Aorta (tissue), 5 donors: Measurements from ENCODE around the gene NEK6. TPM values are rescaled to one million over a fixed set of nuclear protein-coding genes. Genes with fewer than 3 reads are reported as not detected.
A peak's percentile ranks its signal among the peaks of the same experiment; 100 is the strongest.

Experiments
- ATAC-seq: fragments of 200-7000 bp; cut with Tn5 transposase; one replicate; pipeline ENCODE4 v1.9.1; 2022; ENCODE audit warnings: moderate library complexity; ENCODE audit not compliant: low FRiP score
- DNase-seq, 2 donors: peaks; one replicate each; pipeline ENCODE4 v3.0.0-alpha.2; 2020
- H3K27ac ChIP-seq, 2 donors: one replicate each; pipeline ENCODE4 v1.5.1; 2013; ENCODE audit warnings: low read length in 2 of 2, mild to moderate bottlenecking in 2 of 2, moderate library complexity in 2 of 2, control low read depth in 1 of 2, inconsistent platforms in 1 of 2, low read depth in 1 of 2
- H3K27me3 ChIP-seq, 2 donors: one replicate each; pipeline ENCODE4 v1.6.1; 2013; ENCODE audit warnings: control low read depth in 1 of 2, low read length in 1 of 2, mild to moderate bottlenecking in 1 of 2, moderate library complexity in 1 of 2; ENCODE audit not compliant: insufficient read depth in 2 of 2, control insufficient read depth in 1 of 2
- H3K36me3 ChIP-seq, 2 donors: one replicate each; pipeline ENCODE4 v1.6.1; 2013; ENCODE audit warnings: control low read depth in 1 of 2, low read length in 1 of 2, mild to moderate bottlenecking in 1 of 2; ENCODE audit not compliant: insufficient read depth in 2 of 2, control insufficient read depth in 1 of 2
- H3K4me1 ChIP-seq, 2 donors: one replicate each; pipeline ENCODE4 v1.6.1; 2013; ENCODE audit warnings: low read length in 2 of 2, control low read depth in 1 of 2, mild to moderate bottlenecking in 1 of 2, moderate library complexity in 1 of 2; ENCODE audit not compliant: insufficient read depth in 2 of 2, control insufficient read depth in 1 of 2
- H3K4me3 ChIP-seq, 2 donors: one replicate each; pipeline ENCODE4 v1.5.1; 2013; ENCODE audit warnings: low read length in 2 of 2, control low read depth in 1 of 2, mild to moderate bottlenecking in 1 of 2
- H3K9me3 ChIP-seq: one replicate; pipeline ENCODE4 v1.6.1; 2013; ENCODE audit warnings: mild to moderate bottlenecking, low read length; ENCODE audit not compliant: control insufficient read depth
- WGBS, 2 donors: extraction: QIAGEN DNeasy Blood & Tissue Kit; methylation state at CpG; one replicate each; pipeline ENCODE4 v1.1.7; 2013; 5-methylcytosine and 5-hydroxymethylcytosine counted together
- intact Hi-C, 2 donors: fragments of 100-400 bp; cut with DNase I; formaldehyde crosslinking; loops; one replicate each; pipeline versions ENCODE4 v1.14.2 to v1.15.0; 2022
- polyA plus RNA-seq, 2 donors: library from polyadenylated mRNA; stranded (reverse); fragments of 200-250 nt; gene quantifications; one replicate each; pipeline ENCODE4 v1.2.3, GENCODE V29; 2013
- total RNA-seq, 2 donors: library from RNA; stranded (reverse); fragmentation: NEBNext Ultra II Directional; extraction: Animal tissue kit (Norgen Biotek cat#: 25700); gene quantifications; one replicate each; pipeline ENCODE4 v1.2.1, GENCODE V29; 2021
- donor health status: healthy with polysubstance abuse.
- donor health status: Bipolar disorder and iron deficiency.
- donor health status: DM: no; HTN: no; CAD: no.
- donor health status: DM: no; HTN: no; CAD: no.
- donor health status: DM: yes; HTN: yes; CAD: no.

Gene NEK6
- total and polyA plus RNA-seq, 4 donors = 8.2 to 72.8 (median 37.0) TPM

DNA sequence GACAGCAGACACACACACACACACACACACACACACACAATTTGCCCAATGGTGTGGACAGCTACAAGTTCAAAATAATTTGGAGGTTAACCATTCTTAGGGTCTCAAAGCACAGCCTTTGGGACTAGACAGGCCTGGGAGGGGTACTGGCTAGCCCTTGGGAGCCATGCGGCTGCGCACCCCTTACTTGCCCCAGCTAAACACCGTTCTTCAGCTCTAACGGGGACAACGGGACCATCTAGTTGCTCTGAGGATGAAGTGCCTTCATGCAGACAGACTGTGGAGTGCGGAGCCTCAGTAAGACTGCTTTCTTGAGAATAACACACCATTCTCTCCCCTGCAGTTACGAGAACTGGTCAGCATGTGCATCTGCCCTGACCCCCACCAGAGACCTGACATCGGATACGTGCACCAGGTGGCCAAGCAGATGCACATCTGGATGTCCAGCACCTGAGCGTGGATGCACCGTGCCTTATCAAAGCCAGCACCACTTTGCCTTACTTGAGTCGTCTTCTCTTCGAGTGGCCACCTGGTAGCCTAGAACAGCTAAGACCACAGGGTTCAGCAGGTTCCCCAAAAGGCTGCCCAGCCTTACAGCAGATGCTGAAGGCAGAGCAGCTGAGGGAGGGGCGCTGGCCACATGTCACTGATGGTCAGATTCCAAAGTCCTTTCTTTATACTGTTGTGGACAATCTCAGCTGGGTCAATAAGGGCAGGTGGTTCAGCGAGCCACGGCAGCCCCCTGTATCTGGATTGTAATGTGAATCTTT lies 92.9 kb downstream of the NEK6 start:
- intact Hi-C loops = no loop called here
- Histone ChIP-seq H3K4me3 (no peak overlapping the region), H3K27me3 (no peaks in the 10 kb centered on the region), H3K4me1 (no peaks in the 10 kb centered on the region), H3K27ac (no peak overlapping the region), H3K9me3 (no peaks in the 10 kb centered on the region), H3K36me3 (peaks cover 6 to 13% of the 10 kb centered on the region in 2 donors)
- ATAC-seq (no peak), DNase-seq (peak; percentile 29 to 39)
- WGBS, 2 donors = 87 to 88% methylated on average over 16 of the region's 16 CpGs

DNA sequence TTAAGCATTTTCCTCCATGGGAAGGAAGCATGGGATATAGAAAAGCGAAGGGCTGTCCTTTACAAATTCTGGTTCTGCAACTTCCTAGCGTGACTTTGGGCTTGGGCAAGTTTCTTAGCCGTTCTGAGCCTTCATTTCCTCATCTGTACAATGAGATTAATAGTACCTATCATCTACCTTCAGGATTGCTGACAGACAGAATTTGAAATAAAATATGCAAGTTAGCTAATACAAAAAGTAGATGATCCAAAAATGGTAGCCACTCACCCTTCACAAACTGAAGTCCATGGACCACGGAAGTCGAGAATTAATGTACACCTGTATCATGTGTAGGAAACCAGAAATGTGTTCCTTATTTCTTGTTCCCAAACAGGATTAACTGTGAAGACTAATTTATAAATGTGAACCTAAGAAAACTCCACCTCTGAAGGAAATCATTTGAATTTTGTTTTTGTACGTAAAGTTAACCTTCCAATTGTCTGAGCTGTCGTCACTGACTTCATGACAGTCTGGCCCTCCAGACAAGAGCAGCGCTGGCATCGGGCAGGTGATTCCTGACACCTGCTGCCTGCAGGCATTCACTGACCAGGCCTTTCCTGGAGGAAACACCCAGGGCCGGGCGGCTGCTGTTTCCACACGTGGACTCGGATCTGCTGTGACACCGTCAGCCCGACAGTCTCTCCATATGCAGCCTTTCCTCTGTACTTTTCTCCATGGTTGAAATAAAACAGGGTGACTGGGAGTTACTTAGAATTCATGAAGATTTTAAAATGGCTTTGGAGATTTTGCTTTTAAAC lies 94.1 kb downstream of the NEK6 start:
- ATAC-seq (no peak), DNase-seq (peak; percentile 40 to 74)
- H3K4me1 ChIP-seq = no peaks in the 10 kb centered on the region
- H3K4me3 ChIP-seq = no peak overlapping the region
- intact Hi-C loops = no loop called here
- H3K36me3 ChIP-seq = peaks cover 6 to 13% of the 10 kb centered on the region in 2 donors
- H3K27ac ChIP-seq = no peak overlapping the region
- 79 to 84% methylated on average over 15 of the region's 15 CpGs for WGBS, 2 donors
- no peaks in the 10 kb centered on the region for H3K27me3 ChIP-seq
- no peaks in the 10 kb centered on the region for H3K9me3 ChIP-seq

DNA sequence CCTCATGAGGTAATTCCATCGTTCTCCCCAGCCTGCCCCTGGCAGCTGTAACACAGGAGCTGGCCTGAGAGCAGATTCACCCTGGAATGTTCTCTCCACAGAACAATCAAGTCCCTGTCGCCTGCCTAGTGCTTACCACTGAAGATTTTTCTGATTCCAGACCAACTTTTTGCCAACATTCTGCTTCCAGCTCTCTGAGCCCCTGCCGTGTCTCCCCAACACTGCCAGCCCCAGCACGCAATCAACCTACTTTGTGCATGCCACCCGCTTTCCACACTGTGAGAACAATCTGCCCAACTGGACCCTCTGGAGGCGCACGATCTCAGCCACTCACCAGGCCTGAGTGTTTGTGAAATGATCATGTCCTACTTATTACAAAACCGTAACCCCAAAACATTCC lies 94.9 kb downstream of the NEK6 start:
- Histone ChIP-seq H3K27ac (no peak overlapping the region), H3K4me3 (no peak overlapping the region), H3K9me3 (no peaks in the 10 kb centered on the region), H3K27me3 (no peaks in the 10 kb centered on the region), H3K4me1 (no peaks in the 10 kb centered on the region), H3K36me3 (peaks cover 6 to 13% of the 10 kb centered on the region in 2 donors)
- no peak for ATAC-seq
- intact Hi-C loops = no loop called here
- DNase-seq = peak; percentile 21 to 59
- WGBS, 2 donors = 84 to 85% methylated on average over 8 of the region's 8 CpGs

DNA sequence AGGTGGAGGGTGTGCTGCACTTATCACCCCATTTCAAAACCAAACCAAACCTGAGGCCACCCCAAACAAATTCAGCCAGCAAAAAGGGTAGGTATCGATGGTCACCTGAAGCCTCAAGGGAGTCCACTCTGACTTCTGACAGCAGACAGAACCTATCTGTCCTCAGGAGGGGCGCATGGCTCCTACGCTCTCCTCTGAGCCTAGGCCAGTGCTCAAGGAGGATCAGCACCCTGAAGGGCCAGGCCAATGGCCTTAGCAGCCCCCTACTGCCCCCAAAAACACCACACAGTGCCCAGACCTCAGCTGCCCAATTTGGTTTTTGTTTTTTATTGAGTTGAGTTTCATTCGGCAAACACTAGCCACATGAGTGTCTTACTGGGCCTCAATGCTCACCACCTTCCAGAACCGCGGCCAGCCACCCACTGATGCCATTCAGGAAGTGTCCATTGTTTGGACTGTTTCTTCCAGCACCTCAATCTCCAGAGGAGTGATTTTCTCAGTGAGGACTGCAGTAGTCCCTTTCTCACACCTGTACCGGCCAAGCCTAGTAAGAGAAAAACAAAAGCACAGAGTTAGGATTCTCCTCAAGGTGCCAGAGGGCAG lies 95.5 kb downstream of the NEK6 start:
- no peak overlapping the region for H3K4me3 ChIP-seq
- ATAC-seq (no peak), DNase-seq (peak in 1 of 2 donors; percentile 55)
- no peaks in the 10 kb centered on the region for H3K4me1 ChIP-seq
- intact Hi-C loops = no loop called here
- peaks cover 6 to 13% of the 10 kb centered on the region in 2 donors for H3K36me3 ChIP-seq
- no peak overlapping the region for H3K27ac ChIP-seq
- H3K9me3 ChIP-seq = no peaks in the 10 kb centered on the region
- WGBS, 2 donors = 91 to 92% methylated on average over 7 of the region's 7 CpGs
- no peaks in the 10 kb centered on the region for H3K27me3 ChIP-seq

DNA sequence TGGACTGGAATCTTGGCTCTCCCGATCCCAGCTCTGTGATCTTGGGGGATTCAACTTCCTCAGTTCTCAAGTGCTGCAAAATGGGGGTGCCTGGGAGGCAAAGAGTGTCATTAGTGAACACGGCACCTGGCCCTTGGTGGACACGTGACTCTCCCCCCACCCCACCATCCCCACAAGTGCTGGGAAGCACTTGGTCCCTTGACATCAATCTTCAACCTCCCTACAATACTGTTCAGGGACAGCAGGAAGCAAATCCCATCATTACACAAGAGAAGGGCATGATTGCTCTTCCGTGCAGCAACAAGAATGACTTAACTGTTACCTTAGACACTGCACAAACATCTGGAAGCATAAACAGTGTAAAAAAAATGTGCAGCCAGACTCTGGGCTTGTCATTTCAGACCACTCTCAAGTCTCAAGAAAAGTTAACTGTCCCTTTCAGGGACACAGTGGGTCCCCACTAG lies 96.1 kb downstream of the NEK6 start:
- DNase-seq = peak in 1 of 2 donors; percentile 10
- intact Hi-C loops = no loop called here
- 74 to 76% methylated on average over 4 of the region's 4 CpGs for whole genome bisulfite sequencing, 2 donors
- no peak for ATAC-seq
- Histone ChIP-seq H3K4me3 (no peak overlapping the region), H3K27ac (no peak overlapping the region), H3K4me1 (no peaks in the 10 kb centered on the region), H3K36me3 (peaks cover 6 to 11% of the 10 kb centered on the region in 2 donors), H3K27me3 (no peaks in the 10 kb centered on the region), H3K9me3 (no peaks in the 10 kb centered on the region)

DNA sequence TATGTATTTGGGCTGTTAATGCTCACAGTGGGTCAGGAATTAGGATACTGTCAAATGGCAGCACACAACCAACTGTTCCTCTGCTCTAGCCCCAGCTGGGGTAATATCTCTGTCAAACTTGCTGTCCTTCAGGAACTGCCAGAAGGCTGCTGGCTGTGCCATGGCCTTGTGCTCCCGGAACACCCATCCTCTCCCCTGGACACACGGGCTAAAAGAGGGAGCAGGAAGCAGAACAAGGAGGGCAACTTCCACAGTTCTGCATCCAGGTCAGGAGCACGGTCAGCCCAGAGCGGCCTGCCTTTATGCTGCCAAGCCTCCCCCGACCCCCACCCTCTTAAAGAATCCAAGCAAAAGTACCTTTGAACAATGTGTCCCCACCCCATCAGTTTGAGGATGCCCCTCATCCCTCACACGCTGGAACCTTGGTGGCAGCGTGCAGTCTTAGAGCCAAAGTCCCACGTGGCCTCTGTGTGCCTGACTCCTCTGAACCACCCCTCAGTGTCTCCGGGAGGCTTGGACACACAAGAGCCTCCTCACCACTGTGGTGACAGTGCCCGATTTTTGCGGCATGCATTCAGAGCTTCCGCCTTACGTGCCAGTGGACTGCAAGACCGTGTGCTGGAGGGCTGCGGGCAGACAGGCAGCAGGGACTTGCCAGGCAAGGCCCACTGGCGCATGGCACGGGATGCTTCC lies 96.7 kb downstream of the NEK6 start:
- no peaks in the 10 kb centered on the region for H3K4me1 ChIP-seq
- 87 to 91% methylated on average over 16 to 17 of the region's 17 CpGs for WGBS, 2 donors
- peak in 1 of 2 donors; percentile 60 for DNase-seq
- H3K36me3 ChIP-seq = peaks cover 6 to 10% of the 10 kb centered on the region in 2 donors
- no peaks in the 10 kb centered on the region for H3K9me3 ChIP-seq
- no peak overlapping the region for H3K27ac ChIP-seq
- no peaks in the 10 kb centered on the region for H3K27me3 ChIP-seq
- intact Hi-C loops = no loop called here
- no peak overlapping the region for H3K4me3 ChIP-seq
- no peak for ATAC-seq

DNA sequence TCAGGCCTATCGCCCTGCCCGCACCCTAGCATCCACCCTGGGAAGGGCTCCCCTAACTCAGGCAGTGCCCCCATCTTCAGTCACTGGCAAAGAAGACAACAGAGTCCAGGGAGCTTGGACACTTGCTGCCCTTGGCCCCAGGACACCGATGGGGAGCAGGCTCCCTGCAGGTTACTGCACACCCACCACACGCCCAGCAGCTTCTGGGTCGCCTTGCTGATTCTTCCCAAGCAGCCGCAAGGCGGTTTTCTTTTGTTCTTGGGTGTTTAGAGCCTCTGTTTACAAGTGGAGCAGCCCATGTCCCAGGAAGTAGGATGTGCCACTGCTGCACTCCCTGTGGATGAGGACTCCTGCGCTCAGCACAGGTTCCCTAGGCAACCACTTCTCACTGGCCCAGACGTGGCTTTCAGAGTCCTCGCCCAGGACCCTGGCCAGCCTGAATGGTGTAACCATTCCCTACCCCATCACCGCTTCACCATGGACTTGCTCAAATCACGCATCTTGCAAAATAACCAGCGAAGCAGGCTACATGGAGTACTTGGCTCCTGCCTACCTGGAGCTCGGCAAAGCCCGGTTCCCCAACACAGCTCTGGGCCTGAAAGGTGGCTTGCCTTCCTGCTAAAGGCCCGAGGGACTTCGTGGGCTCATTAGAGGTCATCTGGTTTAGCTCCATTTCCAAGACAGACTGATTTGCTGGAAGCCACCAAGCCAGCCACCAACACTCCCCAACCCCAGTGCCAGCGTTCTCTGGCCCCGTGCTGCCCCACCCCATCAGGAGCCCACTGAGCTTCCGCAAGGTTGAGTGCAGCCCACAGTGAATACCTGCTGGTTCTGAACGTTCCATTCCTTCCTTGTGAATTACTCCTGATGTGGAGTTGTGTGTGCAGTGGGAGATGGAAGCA lies 97.5 kb downstream of the NEK6 start:
- no peak overlapping the region for H3K4me3 ChIP-seq
- no peaks in the 10 kb centered on the region for H3K27me3 ChIP-seq
- no peak overlapping the region for H3K27ac ChIP-seq
- DNase-seq = no peak
- no peak for ATAC-seq
- peaks cover 6 to 10% of the 10 kb centered on the region in 2 donors for H3K36me3 ChIP-seq
- 90 to 92% methylated on average over 21 of the region's 21 CpGs for WGBS, 2 donors
- no peaks in the 10 kb centered on the region for H3K4me1 ChIP-seq
- no peaks in the 10 kb centered on the region for H3K9me3 ChIP-seq
- intact Hi-C loops = no loop called here
